GM12878 (cell line): Measurements from ENCODE around the gene TRAK2. TPM values are rescaled to one million over a fixed set of nuclear protein-coding genes. Genes with fewer than 3 reads are reported as not detected.
"Not testable (repeated sequence)": the region's sequence is repeated elsewhere in the genome, so short reads cannot be mapped to it uniquely, and the experiment has no call there.

ENCODE experiments used
- ATAC-seq: fragments of 200-7000 bp; cut with Tn5 transposase; 3 replicates; pipeline ENCODE4 v1.9.1; 2020; ENCODE audit warnings: mild to moderate bottlenecking, moderate library complexity
- BruUV-seq: library from RNA; stranded (reverse); fragments of 400-500 nt; replicated peaks from 2 replicates; lab custom pipeline; 2021; lab: Mats Ljungman, UMichigan
- CTCF ChIA-PET: fragments of 300-600 bp; sonication (Branson Sonifier 250); formaldehyde crosslinking; extraction: SDS; loops from one replicate; lab custom pipeline; 2021; ENCODE audit warnings: inconsistent platforms; lab: Yijun Ruan, JAX
- POLR2A ChIA-PET: fragments of 350-600 bp; formaldehyde crosslinking; extraction: SDS; loops from one replicate; lab custom pipeline; 2021; ENCODE audit warnings: inconsistent platforms; lab: Charles Lee
- RAD21 ChIA-PET: fragments of 300-600 bp; sonication (Branson Sonifier 250); formaldehyde crosslinking; loops from one replicate; lab custom pipeline; 2023; ENCODE audit warnings: antibody characterized with exemption; ENCODE audit not compliant: unreplicated experiment; lab: Charles Lee
- SMC1A ChIA-PET: fragments of 300-600 bp; sonication (Branson Sonifier 250); formaldehyde crosslinking; loops from one replicate; lab custom pipeline; 2023; ENCODE audit not compliant: unreplicated experiment, uncharacterized antibody; lab: Charles Lee
- DNase-seq: peaks from one replicate; pipeline ENCODE4 v3.0.0-alpha.2; 2011; ENCODE audit warnings: low read depth, low spot score
- FAIRE-seq: peaks from 3 replicates; lab custom pipeline; 2011; peaks lifted over from hg19 to GRCh38; lab: Jason Lieb, UNC
- H2AFZ ChIP-seq: 2 replicates; pipeline ENCODE4 v1.6.0; 2011; ENCODE audit warnings: low read depth, low read length, control low read depth; ENCODE audit not compliant: control insufficient read depth
- H3K27ac ChIP-seq: 2 replicates; pipeline ENCODE4 v1.5.1; 2011; ENCODE audit warnings: control low read depth; ENCODE audit not compliant: control insufficient read depth, insufficient read depth
- H3K27me3 ChIP-seq, 2 experiments: replicated peaks in 1 of 2; 2 replicates each; pipeline versions ENCODE4 v1.6.0 to v1.6.1; 2011; ENCODE audit warnings: low read length in 1 of 2; ENCODE audit not compliant: control insufficient read depth in 2 of 2, insufficient read depth in 2 of 2
- H3K36me3 ChIP-seq, 2 experiments: 2 replicates each; pipeline ENCODE4 v1.5.1; 2011; ENCODE audit warnings: low read length in 1 of 2; ENCODE audit not compliant: control insufficient read depth in 2 of 2, insufficient read depth in 2 of 2
- H3K4me1 ChIP-seq: 2 replicates; pipeline ENCODE4 v1.6.1; 2011; ENCODE audit warnings: mild to moderate bottlenecking, low read length, moderate library complexity, mixed read lengths; ENCODE audit not compliant: control insufficient read depth, insufficient read depth
- H3K4me2 ChIP-seq: 2 replicates; pipeline ENCODE4 v1.6.0; 2011; ENCODE audit warnings: control low read depth; ENCODE audit not compliant: control insufficient read depth, insufficient read depth
- H3K4me3 ChIP-seq: fragments of 200-600 bp; sonication (generic); 2 replicates; pipeline ENCODE4 v1.5.1; 2016
- H3K79me2 ChIP-seq: 2 replicates; pipeline ENCODE4 v1.6.0; 2011; ENCODE audit warnings: low read length; ENCODE audit not compliant: control insufficient read depth, insufficient read depth
- H3K9ac ChIP-seq: 2 replicates; pipeline ENCODE4 v1.8.0; 2011; ENCODE audit warnings: low read length, control low read depth, mixed read lengths; ENCODE audit not compliant: control insufficient read depth, insufficient read depth
- H3K9me3 ChIP-seq: replicated peaks from 3 replicates; pipeline ENCODE4 v1.5.1; 2011; ENCODE audit warnings: mild to moderate bottlenecking, low read length; ENCODE audit not compliant: control insufficient read depth, insufficient read depth
- H4K20me1 ChIP-seq: 2 replicates; pipeline ENCODE4 v1.6.0; 2011; ENCODE audit not compliant: control insufficient read depth, insufficient read depth
- ATF2 ChIP-seq: IDR thresholded peaks from 2 replicates; pipeline ENCODE4 v1.6.1; 2012; ENCODE audit warnings: low read length, inconsistent platforms
- E4F1 ChIP-seq: fragments of 450-650 bp; IDR thresholded peaks from 2 replicates; pipeline ENCODE4 v1.6.1; 2018; ENCODE audit warnings: borderline replicate concordance, mild to moderate bottlenecking; ENCODE audit not compliant: partially characterized antibody
- ETV6 ChIP-seq, 2 experiments: fragments of 450-650 bp in 1 of 2; IDR thresholded peaks in 1 of 2; conservative IDR thresholded peaks in 1 of 2; 2 replicates each; pipeline ENCODE4 v1.6.1; 2014; ENCODE audit warnings: antibody characterized with exemption in 1 of 2, borderline replicate concordance in 1 of 2, low read depth in 1 of 2, mild to moderate bottlenecking in 1 of 2, moderate library complexity in 1 of 2
- EZH2 ChIP-seq: IDR thresholded peaks from 2 replicates; pipeline ENCODE4 v1.6.1; 2012; ENCODE audit warnings: low read depth, mild to moderate bottlenecking, control low read depth, inconsistent platforms, low read length, borderline replicate concordance; ENCODE audit not compliant: control insufficient read depth
- HCFC1 ChIP-seq: fragments of 150-350 bp; IDR thresholded peaks from 2 replicates; pipeline ENCODE4 v1.6.1; 2014; ENCODE audit warnings: low read length
- KDM1A ChIP-seq: fragments of 200-600 bp; sonication (generic); IDR thresholded peaks from 2 replicates; pipeline ENCODE4 v1.6.1; 2016; ENCODE audit warnings: borderline replicate concordance
- SPI1 ChIP-seq: IDR thresholded peaks from 2 replicates; pipeline ENCODE4 v1.6.1; 2011; ENCODE audit warnings: low read depth, mild to moderate bottlenecking, low read length, moderate library complexity, borderline replicate concordance; ENCODE audit not compliant: insufficient read depth
- WGBS: methylation state at CpG from one replicate; pipeline ENCODE4 v1.1.6; 2016; ENCODE audit warnings: low lambda C conversion rate; ENCODE audit not compliant: insufficient replicate concordance, insufficient coverage; ENCODE audit errors: missing lambda C conversion rate; 5-methylcytosine and 5-hydroxymethylcytosine counted together
- in situ Hi-C: fragments of 300-500 bp; cut with MboI; formaldehyde crosslinking; loops from 9 replicates; pipeline ENCODE4 v1.14.3; 2018; ENCODE audit warnings: mixed read lengths
- intact Hi-C: fragments of 100-400 bp; cut with micrococcal nuclease; formaldehyde crosslinking; loops from one replicate; pipeline ENCODE4 v1.14.2; 2022; ENCODE audit not compliant: unreplicated experiment
- polyA plus RNA-seq, 11 experiments: library from polyadenylated mRNA; depleted of rRNA in 4 of 11; unstranded in 6 of 11; stranded (reverse) in 5 of 11; fragments of >200 nt; fragmentation: Nextera tagmentation in 4 of 11; fragmentation: Illumina TruSeq in 1 of 11; extraction: Ambion mirVana in 4 of 11; extraction: Trizol in 1 of 11; gene quantifications; 1 replicate in 1 of 11; 2 replicates in 10 of 11; pipeline versions ENCODE4 v1.2.1 to v1.2.3, GENCODE V29; 2011 to 2016; ENCODE audit warnings: inconsistent platforms in 2 of 11, missing spikeins in 2 of 11, low read depth in 1 of 11
- total RNA-seq, 4 experiments: library from RNA; depleted of rRNA in 3 of 4; stranded (reverse); fragments of >200 nt in 3 of 4; fragmentation: Illumina TruSeq in 1 of 4; extraction: Trizol in 1 of 4; gene quantifications; 2 replicates each; pipeline versions ENCODE4 v1.2.1 to v1.2.3, GENCODE V29; 2013 to 2021
- TF ChIP-seq, protein P1 (sequence below): fragments of 450-650 bp; IDR thresholded peaks from 2 replicates; pipeline ENCODE4 v1.6.1; 2017; ENCODE audit warnings: mild to moderate bottlenecking

TRAK2 gene
- total and polyA plus RNA-seq, 10 of the 15 experiments (the other 5 are each of a cell fraction or from before 2014, with no cell fraction given), result 5.2 to 20.0 (median 11.8) TPM

DNA sequence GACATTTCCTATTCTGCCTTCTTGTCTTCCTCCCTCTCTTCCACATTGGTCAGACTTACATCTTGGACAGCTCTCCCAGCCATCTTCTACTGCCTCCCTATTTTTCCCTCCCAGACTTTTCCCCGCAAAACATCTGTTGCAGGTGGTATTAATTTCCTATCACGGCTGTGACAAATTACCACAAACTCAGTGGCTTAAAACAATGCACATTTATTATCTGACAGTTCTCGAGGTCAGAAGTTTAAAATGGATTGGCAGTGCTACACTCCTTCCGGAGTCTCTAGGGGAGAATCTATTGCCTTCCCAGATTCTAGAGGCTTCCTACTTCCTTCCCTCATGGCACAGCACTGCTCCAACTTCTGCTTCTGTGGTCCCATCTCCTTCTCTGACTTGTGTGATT, 33.5 kb upstream of the TRAK2 start:
- Histone ChIP-seq H4K20me1 (no peaks in the 10 kb centered on the region), H3K27ac (no peak overlapping the region), H2AFZ (no peak overlapping the region), H3K79me2 (no peaks in the 10 kb centered on the region), H3K9me3 (no peaks in the 10 kb centered on the region), H3K36me3 (no peaks in the 10 kb centered on the region), H3K4me3 (no peak overlapping the region), H3K27me3 (no peaks in the 10 kb centered on the region; a peak in 1 of 4 replicates), H3K4me1 (no peaks in the 10 kb centered on the region), H3K4me2 (no peak overlapping the region), H3K9ac (no peak overlapping the region)
- RAD21 ChIA-PET, result no interaction called here
- SMC1A ChIA-PET, result interaction anchor here (0.6 kb wide), 1 partner anchor 222 kb away, joined by 3 read pairs; no protein-coding TSS in a partner anchor
- DNase-seq (no peak), ATAC-seq (no peak), FAIRE-seq (no peak)
- 58% methylated on average over 4 of the region's 4 CpGs for WGBS
- CTCF ChIA-PET, result no interaction called here
- TF ChIP-seq KDM1A (no peak), ETV6 (conservative IDR thresholded peaks at IDR 0.05 in 1 of 2, IDR thresholded peaks at IDR 0.05 in 1 of 2; ENCODE audit: borderline replicate concordance in 1 of 2, low read depth in 1 of 2) (no peak), SPI1 (no peak), HCFC1 (no peak), EZH2 (no peak), E4F1 (no peak), ATF2 (no peak)
- TF ChIP-seq, protein P1, sequence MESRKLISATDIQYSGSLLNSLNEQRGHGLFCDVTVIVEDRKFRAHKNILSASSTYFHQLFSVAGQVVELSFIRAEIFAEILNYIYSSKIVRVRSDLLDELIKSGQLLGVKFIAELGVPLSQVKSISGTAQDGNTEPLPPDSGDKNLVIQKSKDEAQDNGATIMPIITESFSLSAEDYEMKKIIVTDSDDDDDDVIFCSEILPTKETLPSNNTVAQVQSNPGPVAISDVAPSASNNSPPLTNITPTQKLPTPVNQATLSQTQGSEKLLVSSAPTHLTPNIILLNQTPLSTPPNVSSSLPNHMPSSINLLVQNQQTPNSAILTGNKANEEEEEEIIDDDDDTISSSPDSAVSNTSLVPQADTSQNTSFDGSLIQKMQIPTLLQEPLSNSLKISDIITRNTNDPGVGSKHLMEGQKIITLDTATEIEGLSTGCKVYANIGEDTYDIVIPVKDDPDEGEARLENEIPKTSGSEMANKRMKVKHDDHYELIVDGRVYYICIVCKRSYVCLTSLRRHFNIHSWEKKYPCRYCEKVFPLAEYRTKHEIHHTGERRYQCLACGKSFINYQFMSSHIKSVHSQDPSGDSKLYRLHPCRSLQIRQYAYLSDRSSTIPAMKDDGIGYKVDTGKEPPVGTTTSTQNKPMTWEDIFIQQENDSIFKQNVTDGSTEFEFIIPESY, result no peak
- BruUV-seq, result no TSS peak
- intact Hi-C loops (no loop called here), in situ Hi-C loops (no loop called here)
- POLR2A ChIA-PET, result no interaction called here

DNA sequence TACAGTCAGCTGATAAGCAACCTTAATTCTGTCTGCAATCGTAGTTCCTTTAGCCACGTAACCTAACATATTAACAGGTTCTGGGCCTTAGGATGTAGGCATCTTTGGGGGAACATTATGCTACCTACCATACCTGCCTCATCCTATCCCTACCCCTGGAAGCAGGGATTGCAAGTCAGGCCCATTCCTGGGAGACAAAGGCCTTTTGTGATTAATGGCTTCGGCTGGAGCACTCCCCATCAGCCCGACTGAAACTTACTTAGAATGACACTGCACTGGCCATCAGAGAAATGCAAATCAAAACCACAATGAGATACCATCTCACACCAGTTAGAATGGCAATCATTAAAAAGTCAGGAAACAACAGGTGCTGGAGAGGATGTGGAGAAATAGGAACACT, 32.5 kb upstream of the TRAK2 start:
- H3K9me3 ChIP-seq, H4K20me1 ChIP-seq, intact Hi-C loops, BruUV-seq, POLR2A ChIA-PET, H3K4me3 ChIP-seq, CTCF ChIA-PET, RAD21 ChIA-PET, ATAC-seq, H3K4me1 ChIP-seq, H3K9ac ChIP-seq, H3K27me3 ChIP-seq, H3K79me2 ChIP-seq, H3K4me2 ChIP-seq, in situ Hi-C loops, DNase-seq, SMC1A ChIA-PET, H2AFZ ChIP-seq, H3K36me3 ChIP-seq, H3K27ac ChIP-seq, FAIRE-seq: not testable (repeated sequence)
- 71% methylated on average over 4 of the region's 4 CpGs for WGBS
